Measurements from ENCODE around the gene DCST1.

The DCST1 gene

DNA sequence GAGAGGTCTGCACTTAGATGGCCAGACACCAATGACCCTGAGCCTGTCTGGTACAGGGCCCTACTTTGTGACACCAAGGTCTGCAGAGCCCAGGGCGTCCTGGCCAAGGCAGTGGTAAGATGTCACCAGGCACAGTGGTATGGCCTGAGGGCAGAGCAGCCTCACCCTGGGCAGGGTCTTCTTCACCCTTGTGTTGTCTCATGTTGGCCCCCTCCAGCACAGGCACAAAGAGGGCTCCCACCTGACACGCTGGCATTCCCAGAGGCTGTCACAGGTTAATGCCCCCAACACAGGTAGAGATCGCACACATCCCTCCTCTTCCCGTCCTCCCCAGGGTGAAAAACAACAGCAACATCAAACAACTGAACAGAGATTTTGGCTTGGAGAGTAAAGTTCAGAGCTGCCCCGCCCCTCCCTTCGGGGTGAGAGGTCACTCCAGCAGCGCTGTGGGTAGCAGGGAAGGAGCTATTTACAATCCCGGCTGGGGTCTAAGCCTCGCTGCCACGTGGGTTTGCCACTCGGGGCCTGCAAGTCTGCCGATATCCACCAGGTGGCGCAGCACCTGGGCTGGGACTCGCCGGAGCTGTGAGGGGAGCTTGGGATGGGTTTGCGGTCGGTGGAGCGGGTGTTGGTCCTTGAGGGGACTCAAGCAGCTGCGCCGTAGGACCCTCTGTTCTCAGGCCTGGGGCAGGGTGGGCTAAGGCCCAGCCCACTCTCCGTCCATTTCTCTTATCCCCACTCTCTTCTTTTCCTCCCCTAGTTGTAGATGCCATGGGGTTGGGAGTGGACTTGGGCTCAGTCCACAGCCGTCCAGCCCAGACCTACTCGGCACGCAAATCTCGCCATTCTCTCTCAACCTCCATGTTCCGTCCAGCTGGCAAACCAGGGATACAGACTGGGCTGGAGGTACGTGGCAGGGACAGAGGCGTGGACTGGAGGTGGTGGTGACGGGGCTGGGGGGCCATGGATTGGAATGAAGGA lies 57.7 kb downstream of the DCST1 start:
- DNase-seq (ENCODE audit: low read depth): no peak

DNA sequence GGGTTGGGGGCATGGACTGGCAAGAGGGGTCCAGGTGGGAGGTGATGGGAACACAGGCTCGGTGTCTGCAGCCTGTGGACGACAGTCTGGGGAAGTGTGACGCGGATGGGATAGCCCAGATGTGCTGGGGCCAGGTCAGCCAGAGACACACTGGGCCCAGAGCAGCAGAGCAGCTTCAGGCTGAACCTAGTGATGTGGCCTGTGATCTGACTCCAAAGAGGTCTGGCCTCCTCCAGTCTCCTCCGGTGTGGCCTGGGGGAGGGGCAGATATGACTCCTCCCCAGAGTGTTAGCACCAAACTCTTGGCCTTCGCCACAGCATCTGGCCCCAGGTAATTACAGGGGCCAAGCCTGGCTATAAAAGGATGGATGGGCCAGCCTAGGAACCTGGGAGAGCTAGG lies 58.5 kb downstream of the DCST1 start:
- DNase-seq (ENCODE audit: low read depth): no peak

GRCh38 chr1:155092641-155093040 lies 59.0 kb downstream of the DCST1 start:
- DNase-seq (ENCODE audit: low read depth): no peak

DNA sequence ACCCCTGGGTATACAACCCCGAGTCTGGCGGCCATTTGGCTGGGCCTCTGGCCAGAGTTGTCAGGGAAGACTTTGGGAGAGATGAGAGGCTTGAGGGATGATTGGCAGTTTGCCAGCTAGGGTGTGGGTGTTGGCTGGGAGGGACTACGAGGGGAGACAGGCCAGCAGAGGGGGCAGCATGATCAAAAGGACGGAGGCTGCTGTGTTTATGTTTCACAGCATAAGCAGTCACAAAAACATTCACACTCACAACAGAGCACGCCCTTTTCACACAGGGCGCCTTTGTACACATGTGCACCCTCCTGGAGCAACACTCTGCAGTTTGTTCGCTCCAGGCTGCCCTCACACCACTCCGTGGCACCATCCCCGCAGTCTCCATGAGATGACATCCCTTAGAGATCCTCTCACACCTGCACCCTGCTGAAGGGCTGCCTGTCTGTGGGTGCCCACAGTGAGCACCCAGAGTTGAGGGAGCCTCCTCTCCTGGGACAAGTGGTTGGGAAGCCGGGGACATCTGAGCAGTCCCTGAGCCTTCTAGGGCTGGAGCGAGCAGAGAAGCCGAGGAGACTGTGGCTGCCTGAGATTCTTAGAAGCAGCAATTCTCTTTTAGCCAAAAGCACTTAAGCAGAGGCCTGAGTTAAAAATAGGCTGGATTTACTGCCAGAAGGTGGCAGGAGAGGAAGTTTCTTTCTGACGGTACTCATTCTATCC lies 60.4 kb downstream of the DCST1 start:
- no peak for DNase-seq (ENCODE audit: low read depth)

- DNase-seq (ENCODE audit: low read depth): no peak
These were observed 61.0 kb downstream of the DCST1 start for GRCh38 chr1:155094622-155094948.

GRCh38 chr1:155099331-155099730 lies 65.7 kb downstream of the DCST1 start:
- DNase-seq (ENCODE audit: low read depth): no peak

Measured in HS-5 (cell line).